Endothelial cell of umbilical vein (primary cell): ENCODE measurements around the gene KCNJ6. TPM values are rescaled to one million over a fixed set of nuclear protein-coding genes. Genes with fewer than 3 reads are reported as not detected.

Source experiments
- BruUV-seq: library from RNA; stranded (reverse); fragments of 400-500 nt; replicated peaks from 2 replicates; lab custom pipeline; 2021; lab: Mats Ljungman, UMichigan
- CTCF ChIA-PET: fragments of 300-600, 350-600 bp; sonication (Branson Sonifier 250); formaldehyde crosslinking; loops from one replicate; lab custom pipeline; 2021; ENCODE audit warnings: antibody characterized with exemption, inconsistent platforms; lab: Charles Lee
- POLR2A ChIA-PET: fragments of 300-600, 350-600 bp; sonication (Branson Sonifier 250); formaldehyde crosslinking; loops from one replicate; lab custom pipeline; 2021; ENCODE audit warnings: antibody characterized with exemption, inconsistent platforms; lab: Charles Lee
- DNase-seq: peaks from one replicate; pipeline ENCODE4 v3.0.0-alpha.2; 2011; ENCODE audit warnings: low read depth, low spot score
- FAIRE-seq: peaks from 2 replicates; lab custom pipeline; 2011; peaks lifted over from hg19 to GRCh38; lab: Jason Lieb, UNC
- H2AFZ ChIP-seq: 2 replicates; pipeline ENCODE4 v1.6.0; 2012; ENCODE audit warnings: low read depth, low read length, control low read depth, inconsistent platforms
- H3K27ac ChIP-seq: 2 replicates; pipeline ENCODE4 v1.5.1; 2011; ENCODE audit warnings: low read depth, mild to moderate bottlenecking, control low read depth, low read length, moderate library complexity; ENCODE audit not compliant: insufficient read depth
- H3K27me3 ChIP-seq, 2 experiments: 2 replicates each; pipeline versions ENCODE4 v1.6.0 to v1.6.1; 2011; ENCODE audit warnings: low read length in 2 of 2, mixed read lengths in 1 of 2; ENCODE audit not compliant: control insufficient read depth in 2 of 2, insufficient read depth in 2 of 2
- H3K36me3 ChIP-seq, 2 experiments: 2 replicates in 1 of 2; 3 replicates in 1 of 2; pipeline ENCODE4 v1.5.1; 2011; ENCODE audit warnings: low read length in 2 of 2, mild to moderate bottlenecking in 1 of 2, moderate library complexity in 1 of 2; ENCODE audit not compliant: control insufficient read depth in 2 of 2, insufficient read depth in 2 of 2; ENCODE audit errors: extremely low read depth in 1 of 2
- H3K4me1 ChIP-seq: 3 replicates; pipeline ENCODE4 v1.5.1; 2011; ENCODE audit warnings: mild to moderate bottlenecking, low read length; ENCODE audit not compliant: control insufficient read depth, insufficient read depth; ENCODE audit errors: extremely low read depth
- H3K4me2 ChIP-seq: 2 replicates; pipeline ENCODE4 v1.6.1; 2011; ENCODE audit warnings: low read length, control low read depth, mixed read lengths; ENCODE audit not compliant: insufficient read depth
- H3K4me3 ChIP-seq, 3 experiments: fragments of 200-600 bp in 1 of 3; sonication (generic), shearing (Covaris generic) in 1 of 3; replicated peaks in 1 of 3; 2 replicates each; pipeline ENCODE4 v1.5.1; 2011 to 2016; ENCODE audit warnings: control low read depth in 3 of 3, low read length in 3 of 3, mild to moderate bottlenecking in 2 of 3, inconsistent platforms in 1 of 3, low read depth in 1 of 3, moderate library complexity in 1 of 3; ENCODE audit not compliant: insufficient read depth in 1 of 3
- H3K79me2 ChIP-seq: 2 replicates; pipeline ENCODE4 v1.6.0; 2012; ENCODE audit warnings: low read length, inconsistent platforms; ENCODE audit not compliant: control insufficient read depth, insufficient read depth
- H3K9ac ChIP-seq: replicated peaks from 2 replicates; pipeline ENCODE3; 2011; ENCODE audit warnings: low read length, control low read depth; ENCODE audit not compliant: insufficient read depth; ENCODE audit errors: extremely low read depth
- H3K9me1 ChIP-seq: replicated peaks from 3 replicates; pipeline ENCODE4 v1.6.0; 2011; ENCODE audit warnings: mild to moderate bottlenecking, low read length; ENCODE audit not compliant: control insufficient read depth, insufficient read depth; ENCODE audit errors: extremely low read depth
- H3K9me3 ChIP-seq: replicated peaks from 2 replicates; pipeline ENCODE4 v1.5.1; 2012; ENCODE audit warnings: low read length, inconsistent platforms; ENCODE audit not compliant: control insufficient read depth, insufficient read depth
- H4K20me1 ChIP-seq: replicated peaks from 2 replicates; pipeline ENCODE3; 2011; ENCODE audit warnings: mild to moderate bottlenecking, low read length; ENCODE audit not compliant: control insufficient read depth, insufficient read depth; ENCODE audit errors: extremely low read depth
- CTCF ChIP-seq, 2 donors: IDR thresholded peaks; 1 replicate in 1 of 2; 2 replicates in 1 of 2; pipeline ENCODE4 v1.5.1; 2011; ENCODE audit warnings: low read length in 2 of 2, mild to moderate bottlenecking in 2 of 2, moderate library complexity in 2 of 2, control low read depth in 1 of 2, inconsistent platforms in 1 of 2, low read depth in 1 of 2; ENCODE audit not compliant: insufficient read depth in 1 of 2; ENCODE audit errors: extremely low read depth in 1 of 2
- EZH2 ChIP-seq: IDR thresholded peaks from 2 replicates; pipeline ENCODE4 v1.6.1; 2012; ENCODE audit warnings: borderline replicate concordance, low read depth, mild to moderate bottlenecking, moderate library complexity, low read length, inconsistent platforms; ENCODE audit not compliant: severe bottlenecking
- FOS ChIP-seq: IDR thresholded peaks from 2 replicates; pipeline ENCODE4 v1.6.1; 2011; ENCODE audit warnings: mild to moderate bottlenecking, low read length, moderate library complexity, borderline replicate concordance; ENCODE audit not compliant: insufficient read depth
- GATA2 ChIP-seq: IDR thresholded peaks from 2 replicates; pipeline ENCODE4 v1.7.0; 2011; ENCODE audit warnings: low read depth, mild to moderate bottlenecking, moderate library complexity, mixed read lengths, low read length; ENCODE audit not compliant: insufficient read length, insufficient read depth
- JUN ChIP-seq: IDR thresholded peaks from 2 replicates; pipeline ENCODE4 v1.6.1; 2011; ENCODE audit warnings: borderline replicate concordance, low read depth; ENCODE audit not compliant: insufficient read length, insufficient read depth
- MAX ChIP-seq: IDR thresholded peaks from 2 replicates; pipeline ENCODE4 v1.6.1; 2011; ENCODE audit not compliant: insufficient read depth, insufficient read length
- MYC ChIP-seq: IDR thresholded peaks from one replicate; pipeline ENCODE4 v1.6.1; 2011; ENCODE audit warnings: mild to moderate bottlenecking, low read depth, low read length
- POLR2A ChIP-seq: IDR thresholded peaks from 2 replicates; pipeline ENCODE4 v1.6.1; 2012; ENCODE audit warnings: low read depth, mild to moderate bottlenecking, control low read depth, low read length
- POLR2AphosphoS5 ChIP-seq: IDR thresholded peaks from 2 replicates; pipeline ENCODE4 v1.6.1; 2012; ENCODE audit warnings: low read depth, mild to moderate bottlenecking, control low read depth, low read length, moderate library complexity; ENCODE audit not compliant: insufficient read depth
- dilution Hi-C: fragments of 300-500 bp; cut with MboI; formaldehyde crosslinking; loops from one replicate; pipeline ENCODE4 v1.15.0; 2019; ENCODE audit warnings: low sequenced_read_pairs; ENCODE audit not compliant: extremely low pct_ligation_motif_present
- intact Hi-C: fragments of 100-400 bp; cut with micrococcal nuclease; formaldehyde crosslinking; loops from one replicate; pipeline ENCODE4 v1.10.0; 2022
- polyA plus RNA-seq, 4 experiments: library from polyadenylated mRNA; depleted of rRNA in 3 of 4; stranded (reverse) in 3 of 4; unstranded in 1 of 4; fragments of >200 nt; gene quantifications; 2 replicates each; pipeline versions ENCODE4 v1.2.1 to v1.2.3, GENCODE V29; 2011 to 2012; ENCODE audit warnings: missing spikeins in 1 of 4
- total RNA-seq: library from RNA; stranded (reverse); gene quantifications from 2 replicates; pipeline ENCODE4 v1.2.3, GENCODE V29; 2021

The KCNJ6 gene
- total and polyA plus RNA-seq, 2 donors (not counting 3 experiments of a cell fraction or from before 2014, with no cell fraction given) = not detected

- FAIRE-seq = no peak
- Histone ChIP-seq H3K4me3 (no peak overlapping the region), H3K9me1 (no peaks in the 10 kb centered on the region), H3K27ac (no peak overlapping the region), H3K9me3 (no peaks in the 10 kb centered on the region), H4K20me1 (no peaks in the 10 kb centered on the region), H3K36me3 (no peaks in the 10 kb centered on the region), H3K27me3 (peaks cover 10 to 15% of the 10 kb centered on the region in 2 experiments), H3K4me1 (no peaks in the 10 kb centered on the region), H3K79me2 (no peaks in the 10 kb centered on the region), H3K4me2 (no peak overlapping the region), H2AFZ (no peak overlapping the region), H3K9ac (no peak overlapping the region)
- intact Hi-C loops = no loop called here
- dilution Hi-C loops = no loop called here
- ChIA-PET POLR2A (no interaction called here), CTCF (no interaction called here)
- no TSS peak for BruUV-seq
- no peak for DNase-seq
- TF ChIP-seq MYC (no peak), EZH2 (no peak), MAX (no peak), POLR2AphosphoS5 (no peak), GATA2 (no peak), FOS (no peak), POLR2A (no peak), JUN (no peak)
These were observed 111.0 kb downstream of the KCNJ6 start for GRCh38 chr21:37805266-37805665.

GRCh38 chr21:37804001-37804400 lies 112.3 kb downstream of the KCNJ6 start:
- dilution Hi-C loops (no loop called here), intact Hi-C loops (no loop called here)
- no TSS peak for BruUV-seq
- FAIRE-seq (no peak), DNase-seq (no peak)
- no peaks in the 10 kb centered on the region for H4K20me1 ChIP-seq
- peaks cover 10 to 15% of the 10 kb centered on the region in 2 experiments for H3K27me3 ChIP-seq
- H3K9ac ChIP-seq = no peak overlapping the region
- H2AFZ ChIP-seq = no peak overlapping the region
- POLR2A ChIA-PET = no interaction called here
- H3K4me1 ChIP-seq = no peaks in the 10 kb centered on the region
- no peak overlapping the region for H3K27ac ChIP-seq
- CTCF ChIA-PET = no interaction called here
- no peaks in the 10 kb centered on the region for H3K36me3 ChIP-seq
- no peaks in the 10 kb centered on the region for H3K79me2 ChIP-seq
- H3K4me2 ChIP-seq = no peak overlapping the region
- no peaks in the 10 kb centered on the region for H3K9me1 ChIP-seq
- TF ChIP-seq MYC (no peak), GATA2 (no peak), POLR2A (no peak), POLR2AphosphoS5 (no peak), EZH2 (no peak), CTCF (IDR thresholded peaks at IDR 0.05; ENCODE audit: extremely low read depth in 1 of 2, insufficient read depth in 1 of 2, low read depth in 1 of 2, low read length in 2 of 2) (no peak)
- no peak overlapping the region for H3K4me3 ChIP-seq
- no peaks in the 10 kb centered on the region for H3K9me3 ChIP-seq
